Measurements from ENCODE around the gene RAPGEF2.

DNA sequence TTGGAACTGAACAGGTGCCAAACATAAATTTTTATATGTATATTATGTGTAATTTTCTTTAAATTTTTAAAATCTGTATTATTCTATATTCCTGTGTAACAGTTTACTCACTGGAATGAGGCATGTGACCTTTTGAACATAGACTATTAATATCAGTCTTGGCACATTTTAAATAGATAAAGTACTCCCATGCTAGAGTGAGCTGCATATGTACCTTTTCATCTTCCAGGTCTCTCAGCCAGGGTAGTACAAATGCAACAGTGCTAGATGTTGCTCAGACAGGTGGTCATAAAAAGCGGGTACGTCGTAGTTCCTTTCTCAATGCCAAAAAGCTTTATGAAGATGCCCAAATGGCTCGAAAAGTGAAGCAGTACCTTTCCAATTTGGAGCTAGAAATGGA, 242.0 kb downstream of the RAPGEF2 start:
- TF ChIP-seq, protein P1, sequence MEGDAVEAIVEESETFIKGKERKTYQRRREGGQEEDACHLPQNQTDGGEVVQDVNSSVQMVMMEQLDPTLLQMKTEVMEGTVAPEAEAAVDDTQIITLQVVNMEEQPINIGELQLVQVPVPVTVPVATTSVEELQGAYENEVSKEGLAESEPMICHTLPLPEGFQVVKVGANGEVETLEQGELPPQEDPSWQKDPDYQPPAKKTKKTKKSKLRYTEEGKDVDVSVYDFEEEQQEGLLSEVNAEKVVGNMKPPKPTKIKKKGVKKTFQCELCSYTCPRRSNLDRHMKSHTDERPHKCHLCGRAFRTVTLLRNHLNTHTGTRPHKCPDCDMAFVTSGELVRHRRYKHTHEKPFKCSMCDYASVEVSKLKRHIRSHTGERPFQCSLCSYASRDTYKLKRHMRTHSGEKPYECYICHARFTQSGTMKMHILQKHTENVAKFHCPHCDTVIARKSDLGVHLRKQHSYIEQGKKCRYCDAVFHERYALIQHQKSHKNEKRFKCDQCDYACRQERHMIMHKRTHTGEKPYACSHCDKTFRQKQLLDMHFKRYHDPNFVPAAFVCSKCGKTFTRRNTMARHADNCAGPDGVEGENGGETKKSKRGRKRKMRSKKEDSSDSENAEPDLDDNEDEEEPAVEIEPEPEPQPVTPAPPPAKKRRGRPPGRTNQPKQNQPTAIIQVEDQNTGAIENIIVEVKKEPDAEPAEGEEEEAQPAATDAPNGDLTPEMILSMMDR (IDR thresholded peaks at IDR 0.05; ENCODE audit: low read depth, low read length, poor library complexity, severe bottlenecking): no peak
- no peak for TF ChIP-seq EZH2phosphoT487 (IDR thresholded peaks at IDR 0.05; ENCODE audit: borderline replicate concordance, low read length)
